ENCODE measurements around the gene FAM170A.

The FAM170A gene

DNA sequence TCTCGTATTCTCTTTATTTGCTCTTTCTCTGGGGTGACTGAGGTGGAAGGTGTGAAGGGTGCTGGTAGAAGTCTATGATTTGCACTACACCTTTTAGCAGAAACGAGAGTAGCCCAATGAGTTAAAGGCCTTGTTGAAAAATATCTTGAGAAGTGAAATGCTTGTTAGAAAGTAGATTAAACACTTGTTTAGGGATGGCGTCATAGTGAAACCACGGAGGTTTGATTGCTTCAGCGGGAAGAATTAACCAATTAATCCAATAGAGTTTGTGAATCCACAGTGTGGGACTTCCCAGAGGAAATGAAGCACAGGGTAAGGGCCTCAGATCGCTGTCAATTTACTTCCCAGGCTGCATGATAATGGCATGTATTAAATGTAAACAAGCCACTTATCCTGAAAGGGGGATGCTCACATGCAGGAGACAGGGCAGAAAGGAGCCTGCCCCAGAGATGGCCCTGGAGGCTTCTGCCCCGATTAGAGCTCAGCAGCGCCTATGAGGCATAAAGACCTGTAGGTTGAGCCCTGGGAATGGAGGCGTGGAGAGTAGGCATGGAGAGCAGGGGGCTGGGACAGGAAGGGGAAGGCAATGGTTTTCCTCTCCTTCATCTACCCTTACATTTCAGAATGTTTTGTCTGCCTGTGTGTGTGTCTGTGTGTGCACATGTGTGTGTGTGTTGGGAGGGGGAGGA lies 1.5 kb downstream of the FAM170A start:
- Histone ChIP-seq H4K20me1 (ENCODE audit: insufficient read depth, low read length) (no peaks in the 10 kb centered on the region), H3K9me3 (ENCODE audit: insufficient read depth, low read length, severe bottlenecking) (no peaks in the 10 kb centered on the region), H3K27ac (ENCODE audit: low read length) (no peak overlapping the region), H3K79me2 (ENCODE audit: insufficient read depth, low read length) (no peaks in the 10 kb centered on the region), H3K4me1 (ENCODE audit: insufficient read depth, low read length) (no peaks in the 10 kb centered on the region), H3K9ac (ENCODE audit: low read depth, low read length) (no peak overlapping the region), H3K27me3 (ENCODE audit: insufficient read depth, low read length, poor library complexity) (no peaks in the 10 kb centered on the region), H2AFZ (ENCODE audit: low read depth, low read length) (no peak overlapping the region), H3K4me2 (ENCODE audit: insufficient read depth, low read length) (no peak overlapping the region), H3K36me3 (ENCODE audit: insufficient read depth, low read length) (no peaks in the 10 kb centered on the region), H3K4me3 (ENCODE audit: low read depth in 1 of 2, low read length in 2 of 2) (no peak overlapping the region)
- no peak for TF ChIP-seq EZH2 (IDR thresholded peaks at IDR 0.05; ENCODE audit: borderline replicate concordance, low read depth, low read length, severe bottlenecking)
- no peak for TF ChIP-seq CTCF (IDR thresholded peaks at IDR 0.05; ENCODE audit: borderline replicate concordance, extremely low read depth, low read length, poor library complexity, severe bottlenecking)
- ATAC-seq (ENCODE audit: insufficient read depth, low read depth) = no peak
- DNase-seq = no peak

GRCh38 chr5:119631660-119632059 lies 2.3 kb downstream of the FAM170A start:
- no peaks in the 10 kb centered on the region for H4K20me1 ChIP-seq (ENCODE audit: insufficient read depth, low read length)
- no peaks in the 10 kb centered on the region for H3K4me1 ChIP-seq (ENCODE audit: insufficient read depth, low read length)
- ATAC-seq (ENCODE audit: insufficient read depth, low read depth) = no peak
- no peak overlapping the region for H2AFZ ChIP-seq (ENCODE audit: low read depth, low read length)
- H3K27me3 ChIP-seq (ENCODE audit: insufficient read depth, low read length, poor library complexity) = no peaks in the 10 kb centered on the region
- H3K4me2 ChIP-seq (ENCODE audit: insufficient read depth, low read length) = no peak overlapping the region
- DNase-seq = no peak
- no peaks in the 10 kb centered on the region for H3K36me3 ChIP-seq (ENCODE audit: insufficient read depth, low read length)
- H3K27ac ChIP-seq (ENCODE audit: low read length) = no peak overlapping the region
- no peaks in the 10 kb centered on the region for H3K9me3 ChIP-seq (ENCODE audit: insufficient read depth, low read length, severe bottlenecking)
- TF ChIP-seq CTCF (IDR thresholded peaks at IDR 0.05; ENCODE audit: borderline replicate concordance, extremely low read depth, low read length, poor library complexity, severe bottlenecking) (no peak), EZH2 (IDR thresholded peaks at IDR 0.05; ENCODE audit: borderline replicate concordance, low read depth, low read length, severe bottlenecking) (no peak)
- no peaks in the 10 kb centered on the region for H3K79me2 ChIP-seq (ENCODE audit: insufficient read depth, low read length)
- no peak overlapping the region for H3K4me3 ChIP-seq (ENCODE audit: low read depth in 1 of 2, low read length in 2 of 2)
- H3K9ac ChIP-seq (ENCODE audit: low read depth, low read length) = no peak overlapping the region

DNA sequence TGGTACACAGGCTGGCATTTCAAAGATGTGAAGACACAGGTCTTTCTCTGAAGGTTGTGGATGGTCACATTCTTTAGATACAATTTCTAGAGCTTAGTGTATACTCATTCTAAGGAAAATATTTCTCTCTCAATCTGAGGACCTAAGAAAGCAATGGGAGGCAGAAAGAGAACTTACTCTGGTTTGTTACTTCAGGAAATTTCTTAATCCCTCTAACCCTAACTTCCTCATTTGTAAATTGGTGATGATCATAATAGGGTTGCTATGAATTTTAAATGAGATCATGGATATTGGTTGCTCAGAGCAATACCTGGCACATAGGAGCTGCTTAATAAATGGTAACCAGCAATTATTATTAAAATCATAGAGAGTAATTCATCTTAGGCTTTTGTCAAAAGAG lies 22.1 kb downstream of the FAM170A start:
- Histone ChIP-seq H3K9ac (ENCODE audit: low read depth, low read length) (no peak overlapping the region), H4K20me1 (ENCODE audit: insufficient read depth, low read length) (no peaks in the 10 kb centered on the region), H3K4me1 (ENCODE audit: insufficient read depth, low read length) (no peaks in the 10 kb centered on the region), H3K27me3 (ENCODE audit: insufficient read depth, low read length, poor library complexity) (no peaks in the 10 kb centered on the region), H3K36me3 (ENCODE audit: insufficient read depth, low read length) (no peaks in the 10 kb centered on the region), H2AFZ (ENCODE audit: low read depth, low read length) (no peak overlapping the region), H3K4me3 (ENCODE audit: low read depth in 1 of 2, low read length in 2 of 2) (no peak overlapping the region), H3K79me2 (ENCODE audit: insufficient read depth, low read length) (no peaks in the 10 kb centered on the region), H3K27ac (ENCODE audit: low read length) (no peak overlapping the region), H3K4me2 (ENCODE audit: insufficient read depth, low read length) (no peak overlapping the region), H3K9me3 (ENCODE audit: insufficient read depth, low read length, severe bottlenecking) (no peaks in the 10 kb centered on the region)
- TF ChIP-seq CTCF (IDR thresholded peaks at IDR 0.05; ENCODE audit: borderline replicate concordance, extremely low read depth, low read length, poor library complexity, severe bottlenecking) = no peak
- no peak for TF ChIP-seq EZH2 (IDR thresholded peaks at IDR 0.05; ENCODE audit: borderline replicate concordance, low read depth, low read length, severe bottlenecking)
- ATAC-seq (ENCODE audit: insufficient read depth, low read depth) (no peak), DNase-seq (no peak)
